GM18868 (cell line): ENCODE measurements around the gene KRT86.

Experiments used
- ATAC-seq: cut with Tn5 transposase; IDR thresholded peaks from one replicate; pipeline ENCODE4 v1.9.1; 2021; ENCODE audit warnings: mild to moderate bottlenecking, moderate library complexity; ENCODE audit not compliant: unreplicated experiment

Gene KRT86

GRCh38 chr12:52274521-52275120 lies at the start of gene KRT86:
TSS of gene KRT86 (plus strand) at chr12:52274645. CDS start at chr12:52301917, 27,272 bp downstream.
- ATAC-seq, result no peak

GRCh38 chr12:52225752-52226151 lies 48.7 kb upstream of the KRT86 start:
- ATAC-seq, result no peak

GRCh38 chr12:52226446-52226845 lies 48.0 kb upstream of the KRT86 start:
- no peak for ATAC-seq

- no peak for ATAC-seq
Observed at GRCh38 chr12:52227606-52228166, 46.8 kb upstream of the KRT86 start.

- no peak for ATAC-seq
Observed at GRCh38 chr12:52228366-52228765, 46.1 kb upstream of the KRT86 start.

- no peak for ATAC-seq
Observed at GRCh38 chr12:52228931-52229330, 45.5 kb upstream of the KRT86 start.

GRCh38 chr12:52229836-52230343 lies 44.6 kb upstream of the KRT86 start:
- no peak for ATAC-seq

- no peak for ATAC-seq
Observed at GRCh38 chr12:52230364-52231281, 43.8 kb upstream of the KRT86 start.

GRCh38 chr12:52231305-52232202 lies 42.9 kb upstream of the KRT86 start:
- ATAC-seq, result no peak

- no peak for ATAC-seq
Observed at GRCh38 chr12:52232203-52232673, 42.2 kb upstream of the KRT86 start.

- no peak for ATAC-seq
Observed at GRCh38 chr12:52232674-52233461, 41.6 kb upstream of the KRT86 start, which contains the start of gene KRT7. TSS of gene KRT7 (plus strand) at chr12:52233243. CDS start at chr12:52233297, 54 bp downstream.

GRCh38 chr12:52233462-52234207 lies 40.8 kb upstream of the KRT86 start:
- no peak for ATAC-seq

GRCh38 chr12:52234223-52234810 lies 40.1 kb upstream of the KRT86 start:
- ATAC-seq, result no peak

GRCh38 chr12:52235001-52235764 lies 39.3 kb upstream of the KRT86 start:
- ATAC-seq, result no peak

- no peak for ATAC-seq
Observed at GRCh38 chr12:52235822-52236361, 38.6 kb upstream of the KRT86 start.

- no peak for ATAC-seq
Observed at GRCh38 chr12:52236386-52237050, 37.9 kb upstream of the KRT86 start.
